Right lobe of liver (tissue), 4 donors: Measurements from ENCODE around the gene EGFL8.

ENCODE experiments used
- POLR2A ChIP-seq: fragments of 450-650 bp; IDR thresholded peaks from one replicate; pipeline ENCODE4 v1.6.1; 2017; ENCODE audit warnings: antibody characterized with exemption, mild to moderate bottlenecking
- TF ChIP-seq, protein P1 (sequence below), 4 donors: fragments of 200-600 bp in 3 of 4; fragments of 450-650 bp in 1 of 4; IDR thresholded peaks; one replicate each; pipeline versions ENCODE4 v1.5.1 to v1.8.0; 2016 to 2022; ENCODE audit warnings: antibody characterized with exemption in 4 of 4, mild to moderate bottlenecking in 2 of 4
- donor health status: DM: no; HTN: no; CAD: no.
- donor health status: DM: no; HTN: no; CAD: no.
- donor health status: DM: no; HTN: yes; CAD: no.

DNA sequence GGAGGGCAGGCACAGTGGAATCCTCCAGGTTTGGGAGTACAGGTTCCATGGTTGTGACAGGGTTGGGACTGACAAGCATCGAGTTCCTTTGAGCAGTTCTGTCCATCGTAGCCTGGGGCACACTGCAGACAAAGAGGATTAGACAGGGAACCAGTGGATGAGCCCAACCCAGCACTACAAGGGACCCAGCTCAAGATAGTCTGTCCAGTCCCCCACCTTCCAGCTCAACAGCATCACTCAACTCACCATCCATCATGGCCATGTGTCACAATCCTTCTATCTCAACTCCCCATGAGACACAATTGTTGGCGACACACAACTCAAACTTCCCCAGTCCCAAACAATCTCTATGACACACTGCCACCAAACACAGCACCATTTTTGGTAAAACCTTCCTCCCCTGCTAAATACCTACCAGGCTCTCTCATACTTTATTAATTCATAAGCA, 39.9 kb downstream of the EGFL8 start:
- TF ChIP-seq, protein P1, sequence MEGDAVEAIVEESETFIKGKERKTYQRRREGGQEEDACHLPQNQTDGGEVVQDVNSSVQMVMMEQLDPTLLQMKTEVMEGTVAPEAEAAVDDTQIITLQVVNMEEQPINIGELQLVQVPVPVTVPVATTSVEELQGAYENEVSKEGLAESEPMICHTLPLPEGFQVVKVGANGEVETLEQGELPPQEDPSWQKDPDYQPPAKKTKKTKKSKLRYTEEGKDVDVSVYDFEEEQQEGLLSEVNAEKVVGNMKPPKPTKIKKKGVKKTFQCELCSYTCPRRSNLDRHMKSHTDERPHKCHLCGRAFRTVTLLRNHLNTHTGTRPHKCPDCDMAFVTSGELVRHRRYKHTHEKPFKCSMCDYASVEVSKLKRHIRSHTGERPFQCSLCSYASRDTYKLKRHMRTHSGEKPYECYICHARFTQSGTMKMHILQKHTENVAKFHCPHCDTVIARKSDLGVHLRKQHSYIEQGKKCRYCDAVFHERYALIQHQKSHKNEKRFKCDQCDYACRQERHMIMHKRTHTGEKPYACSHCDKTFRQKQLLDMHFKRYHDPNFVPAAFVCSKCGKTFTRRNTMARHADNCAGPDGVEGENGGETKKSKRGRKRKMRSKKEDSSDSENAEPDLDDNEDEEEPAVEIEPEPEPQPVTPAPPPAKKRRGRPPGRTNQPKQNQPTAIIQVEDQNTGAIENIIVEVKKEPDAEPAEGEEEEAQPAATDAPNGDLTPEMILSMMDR (IDR thresholded peaks at IDR 0.05), result no peak
- TF ChIP-seq POLR2A, result no peak
